ENCODE data around the gene STYK1. TPM values are rescaled to one million over a fixed set of nuclear protein-coding genes. Genes with fewer than 3 reads are reported as not detected.

Gene STYK1
- total RNA-seq, 4 donors from 2014 or later: 1.0 to 2.3 (median 1.2) TPM

DNA sequence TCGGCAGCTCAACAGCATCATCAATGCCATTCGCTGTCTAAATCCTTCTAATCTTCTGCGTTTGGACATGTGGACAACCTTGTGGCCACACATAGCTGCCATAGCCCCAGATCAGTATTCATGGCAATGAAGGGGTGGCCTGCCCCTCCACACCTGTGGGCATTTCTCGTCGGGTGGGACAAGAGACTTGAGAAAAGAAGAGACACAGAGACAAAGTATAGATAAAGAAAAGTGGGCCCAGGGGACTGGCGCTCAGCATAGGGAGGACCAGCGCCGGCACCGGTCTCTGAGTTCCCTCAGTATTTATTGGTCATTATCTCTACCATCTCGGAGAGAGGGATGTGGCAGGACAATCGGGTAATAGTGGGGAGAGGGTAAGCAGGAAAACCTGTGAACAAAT is 102.7 kb downstream of the STYK1 start:
- Histone ChIP-seq H3K27me3 (peaks cover 4% of the 10 kb centered on the region), H3K4me3 (no peak overlapping the region), H3K36me3 (no peaks in the 10 kb centered on the region), H3K27ac (no peak overlapping the region), H3K9me3 (no peaks in the 10 kb centered on the region), H3K4me1 (no peaks in the 10 kb centered on the region)
- TF ChIP-seq EP300 (IDR thresholded peaks at IDR 0.05) (no peak), POLR2AphosphoS5 (IDR thresholded peaks at IDR 0.05) (no peak), POLR2A (IDR thresholded peaks at IDR 0.05) (no peak), CTCF (IDR thresholded peaks at IDR 0.05) (no peak)
- 75% methylated on average over 11 of the region's 11 CpGs for whole genome bisulfite sequencing
- DNase-seq (ENCODE audit: low spot score in 2 of 2): no peak

Other genes starting within 250 kb of the STYK1 start
- gene KLRC2, start 238.0 kb downstream of the STYK1 start, total RNA-seq: under 1 TPM in 1 of 4 donors, not detected in 3; 0.89 TPM
- not detected for gene KLRC1, start 220.7 kb downstream of the STYK1 start, total RNA-seq
- gene EIF2S3B, start 168.2 kb downstream of the STYK1 start, total RNA-seq: 1 to 10 TPM in 2 of 4 donors, under 1 TPM in 2; 0.48 to 1.2 (median 0.95) TPM
- gene MAGOHB, start 60.4 kb downstream of the STYK1 start, total RNA-seq: 10 to 100 TPM in 2 of 4 donors, 1 to 10 TPM in 2; 6.0 to 27.8 (median 10.3) TPM
- 100 to 1,000 TPM; 610 to 832 (median 677) TPM for gene YBX3, start 49.3 kb upstream of the STYK1 start, total RNA-seq
- not detected for gene TAS2R7, start 128.6 kb upstream of the STYK1 start, total RNA-seq
- not detected for gene TAS2R8, start 133.2 kb upstream of the STYK1 start, total RNA-seq
- gene TAS2R9, start 136.1 kb upstream of the STYK1 start, total RNA-seq: not detected
- 1 to 10 TPM in 1 of 4 donors, under 1 TPM in 3; 0.68 to 1.1 (median 0.75) TPM for gene TAS2R10, start 152.3 kb upstream of the STYK1 start, total RNA-seq
- 100 to 1,000 TPM in 2 of 4 donors, 10 to 100 TPM in 2; 37.1 to 399 (median 124) TPM for gene PRR4, start 175.4 kb upstream of the STYK1 start, total RNA-seq
- gene PRH1, start 210.2 kb upstream of the STYK1 start, total RNA-seq: 10 to 100 TPM in 3 of 4 donors, 1 to 10 TPM in 1; 8.8 to 51.3 (median 20.0) TPM
- gene TAS2R13, start 235.5 kb upstream of the STYK1 start, total RNA-seq: 1 to 10 TPM in 2 of 4 donors, under 1 TPM in 2; 0.38 to 2.6 (median 1.7) TPM